Hepatocyte (in vitro differentiated cells): ENCODE measurements around the gene CKS1B. TPM values are rescaled to one million over a fixed set of nuclear protein-coding genes. Genes with fewer than 3 reads are reported as not detected.

Experiments
- DNase-seq: peaks from one replicate; pipeline ENCODE4 v3.0.0-alpha.2; 2016; ENCODE audit warnings: low spot score
- H2AFZ ChIP-seq: fragments of 200-600 bp; sonication (generic); 2 replicates; pipeline ENCODE4 v1.6.0; 2016; ENCODE audit warnings: antibody characterized with exemption, mild to moderate bottlenecking
- H3K27ac ChIP-seq: fragments of 200-600 bp; sonication (generic); 2 replicates; pipeline ENCODE4 v1.5.1; 2016; ENCODE audit warnings: mild to moderate bottlenecking
- H3K27me3 ChIP-seq: fragments of 200-600 bp; sonication (generic); 2 replicates; pipeline ENCODE4 v1.6.1; 2016
- H3K36me3 ChIP-seq: fragments of 200-600 bp; sonication (generic); replicated peaks from 2 replicates; pipeline ENCODE4 v1.5.1; 2016; ENCODE audit warnings: low read depth; ENCODE audit not compliant: insufficient read depth
- H3K4me1 ChIP-seq: fragments of 200-600 bp; sonication (generic); 2 replicates; pipeline ENCODE4 v1.5.1; 2016; ENCODE audit warnings: mild to moderate bottlenecking, moderate library complexity; ENCODE audit not compliant: insufficient read depth
- H3K4me2 ChIP-seq: fragments of 200-600 bp; sonication (generic); 2 replicates; pipeline ENCODE4 v1.6.0; 2016
- H3K4me3 ChIP-seq: fragments of 200-600 bp; sonication (generic); 2 replicates; pipeline ENCODE4 v1.5.1; 2016; ENCODE audit warnings: mild to moderate bottlenecking
- H3K79me2 ChIP-seq: fragments of 200-600 bp; sonication (generic); 2 replicates; pipeline ENCODE4 v1.6.0; 2017; ENCODE audit warnings: mild to moderate bottlenecking
- H3K9me2 ChIP-seq: fragments of 200-600 bp; sonication (generic); replicated peaks from 2 replicates; pipeline ENCODE4 v1.6.0; 2017; ENCODE audit warnings: mild to moderate bottlenecking; ENCODE audit not compliant: insufficient read depth
- H3K9me3 ChIP-seq: fragments of 200-600 bp; sonication (generic); 2 replicates; pipeline ENCODE4 v1.5.1; 2016; ENCODE audit warnings: low read depth, mild to moderate bottlenecking
- H4K20me1 ChIP-seq: fragments of 200-600 bp; sonication (generic); 2 replicates; pipeline ENCODE4 v1.6.0; 2016; ENCODE audit warnings: mild to moderate bottlenecking; ENCODE audit not compliant: insufficient read depth, poor library complexity, severe bottlenecking
- EZH2 ChIP-seq: fragments of 200-600 bp; sonication (generic); IDR thresholded peaks from 2 replicates; pipeline ENCODE4 v1.6.1; 2016; ENCODE audit warnings: antibody characterized with exemption, mild to moderate bottlenecking, borderline replicate concordance
- EZH2phosphoT487 ChIP-seq: fragments of 200-600 bp; sonication (generic); IDR thresholded peaks from one replicate; pipeline ENCODE4 v1.6.1; 2018; ENCODE audit warnings: antibody characterized with exemption, mild to moderate bottlenecking, low read depth, moderate library complexity; ENCODE audit not compliant: unreplicated experiment, severe bottlenecking
- WGBS: methylation state at CpG from one replicate; pipeline ENCODE4 v1.1.6; 2016; ENCODE audit warnings: low lambda C conversion rate; ENCODE audit errors: missing lambda C conversion rate; 5-methylcytosine and 5-hydroxymethylcytosine counted together
- polyA plus RNA-seq: library from polyadenylated mRNA; unstranded; fragments of >200 nt; fragmentation: Nextera tagmentation; extraction: Ambion mirVana; gene quantifications from 2 replicates; pipeline ENCODE4 v1.2.1, GENCODE V29; 2016
- total RNA-seq: library from RNA; depleted of rRNA; stranded (reverse); fragments of >200 nt; gene quantifications from 2 replicates; pipeline ENCODE4 v1.2.3, GENCODE V29; 2014
- TF ChIP-seq, protein P1 (sequence below): fragments of 200-600 bp; sonication (generic); IDR thresholded peaks from 2 replicates; pipeline ENCODE4 v1.5.1; 2016; ENCODE audit warnings: antibody characterized with exemption, mild to moderate bottlenecking; ENCODE audit not compliant: poor library complexity

CKS1B gene
- total and polyA plus RNA-seq, 2 experiments from 2014 or later: 40.4 to 91.3 TPM

DNA sequence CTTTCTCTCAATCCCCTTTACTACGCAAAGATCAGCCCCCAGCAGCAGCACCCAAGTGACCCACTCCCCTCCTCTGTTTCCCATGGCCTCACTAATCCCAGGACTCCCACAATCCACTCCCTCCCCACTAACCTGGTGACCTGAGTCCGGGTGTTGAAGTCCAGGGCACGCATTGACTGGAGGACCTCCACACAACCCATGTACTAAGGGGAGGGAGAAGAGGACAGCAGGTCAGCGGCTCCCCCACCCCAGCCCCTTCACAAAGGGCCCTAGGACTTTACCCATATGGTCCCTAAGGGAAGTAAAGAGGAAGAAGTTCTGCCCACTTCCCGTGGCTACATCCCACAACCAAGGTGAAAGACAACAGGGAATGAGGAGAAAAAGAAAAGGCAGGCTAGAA, 5.2 kb upstream of the CKS1B start:
- H3K9me3 ChIP-seq: no peaks in the 10 kb centered on the region
- no peaks in the 10 kb centered on the region for H3K36me3 ChIP-seq
- TF ChIP-seq EZH2phosphoT487 (no peak), EZH2 (no peak)
- TF ChIP-seq, protein P1, sequence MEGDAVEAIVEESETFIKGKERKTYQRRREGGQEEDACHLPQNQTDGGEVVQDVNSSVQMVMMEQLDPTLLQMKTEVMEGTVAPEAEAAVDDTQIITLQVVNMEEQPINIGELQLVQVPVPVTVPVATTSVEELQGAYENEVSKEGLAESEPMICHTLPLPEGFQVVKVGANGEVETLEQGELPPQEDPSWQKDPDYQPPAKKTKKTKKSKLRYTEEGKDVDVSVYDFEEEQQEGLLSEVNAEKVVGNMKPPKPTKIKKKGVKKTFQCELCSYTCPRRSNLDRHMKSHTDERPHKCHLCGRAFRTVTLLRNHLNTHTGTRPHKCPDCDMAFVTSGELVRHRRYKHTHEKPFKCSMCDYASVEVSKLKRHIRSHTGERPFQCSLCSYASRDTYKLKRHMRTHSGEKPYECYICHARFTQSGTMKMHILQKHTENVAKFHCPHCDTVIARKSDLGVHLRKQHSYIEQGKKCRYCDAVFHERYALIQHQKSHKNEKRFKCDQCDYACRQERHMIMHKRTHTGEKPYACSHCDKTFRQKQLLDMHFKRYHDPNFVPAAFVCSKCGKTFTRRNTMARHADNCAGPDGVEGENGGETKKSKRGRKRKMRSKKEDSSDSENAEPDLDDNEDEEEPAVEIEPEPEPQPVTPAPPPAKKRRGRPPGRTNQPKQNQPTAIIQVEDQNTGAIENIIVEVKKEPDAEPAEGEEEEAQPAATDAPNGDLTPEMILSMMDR: no peak
- DNase-seq: no peak
- 48% methylated on average over 5 of the region's 5 CpGs for WGBS
- peak overlapping the region; percentile 7 for H3K4me3 ChIP-seq
- H3K4me1 ChIP-seq: peaks cover 21% of the 10 kb centered on the region
- no peaks in the 10 kb centered on the region for H3K9me2 ChIP-seq
- H3K79me2 ChIP-seq: peaks cover 66% of the 10 kb centered on the region
- H3K27ac ChIP-seq: peak overlapping the region; percentile 14
- H3K4me2 ChIP-seq: peak overlapping the region; percentile 75
- H3K27me3 ChIP-seq: no peaks in the 10 kb centered on the region
- no peak overlapping the region for H2AFZ ChIP-seq
- no peaks in the 10 kb centered on the region for H4K20me1 ChIP-seq

DNA sequence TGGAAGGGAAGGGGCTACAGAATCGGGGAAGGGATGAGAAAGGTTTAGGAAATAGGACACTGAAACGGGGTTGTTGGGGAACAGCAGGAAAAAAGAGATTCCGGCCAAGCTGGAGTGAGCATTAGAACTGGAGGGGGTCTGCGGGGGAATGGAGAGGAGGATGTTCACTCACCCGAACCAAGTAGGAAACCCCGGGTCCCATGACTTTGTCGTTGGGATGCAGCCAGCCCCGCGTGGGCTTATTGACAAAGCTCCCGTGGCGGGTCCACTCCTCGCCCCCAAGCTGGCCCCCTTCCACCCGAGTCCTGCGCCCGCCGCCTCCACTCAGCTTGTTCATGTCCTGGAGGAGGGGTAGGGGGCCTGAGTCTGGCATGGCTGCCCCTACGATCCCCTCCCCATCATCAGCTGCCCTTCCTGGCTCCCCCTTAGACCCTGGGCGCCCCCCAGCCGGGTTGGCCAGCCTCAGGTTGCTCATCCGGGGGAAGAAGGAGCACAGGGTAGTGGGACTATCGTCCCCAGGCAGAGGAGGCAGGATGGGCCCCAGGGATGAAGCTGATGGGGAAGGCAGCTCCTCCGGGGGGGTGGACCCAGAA, 4.5 kb upstream of the CKS1B start:
- H3K9me3 ChIP-seq: no peaks in the 10 kb centered on the region
- H3K27ac ChIP-seq: peak overlapping the region; percentile 96
- H3K4me3 ChIP-seq: peak overlapping the region; percentile 7
- H3K79me2 ChIP-seq: peaks cover 61% of the 10 kb centered on the region
- 39% methylated on average over 8 of the region's 22 CpGs for WGBS
- H4K20me1 ChIP-seq: no peaks in the 10 kb centered on the region
- H2AFZ ChIP-seq: no peak overlapping the region
- TF ChIP-seq EZH2 (no peak), EZH2phosphoT487 (no peak)
- TF ChIP-seq, protein P1: no peak
- H3K36me3 ChIP-seq: no peaks in the 10 kb centered on the region
- DNase-seq: no peak
- H3K4me1 ChIP-seq: peaks cover 21% of the 10 kb centered on the region
- no peaks in the 10 kb centered on the region for H3K27me3 ChIP-seq
- H3K4me2 ChIP-seq: peak overlapping the region; percentile 75
- H3K9me2 ChIP-seq: no peaks in the 10 kb centered on the region

DNA sequence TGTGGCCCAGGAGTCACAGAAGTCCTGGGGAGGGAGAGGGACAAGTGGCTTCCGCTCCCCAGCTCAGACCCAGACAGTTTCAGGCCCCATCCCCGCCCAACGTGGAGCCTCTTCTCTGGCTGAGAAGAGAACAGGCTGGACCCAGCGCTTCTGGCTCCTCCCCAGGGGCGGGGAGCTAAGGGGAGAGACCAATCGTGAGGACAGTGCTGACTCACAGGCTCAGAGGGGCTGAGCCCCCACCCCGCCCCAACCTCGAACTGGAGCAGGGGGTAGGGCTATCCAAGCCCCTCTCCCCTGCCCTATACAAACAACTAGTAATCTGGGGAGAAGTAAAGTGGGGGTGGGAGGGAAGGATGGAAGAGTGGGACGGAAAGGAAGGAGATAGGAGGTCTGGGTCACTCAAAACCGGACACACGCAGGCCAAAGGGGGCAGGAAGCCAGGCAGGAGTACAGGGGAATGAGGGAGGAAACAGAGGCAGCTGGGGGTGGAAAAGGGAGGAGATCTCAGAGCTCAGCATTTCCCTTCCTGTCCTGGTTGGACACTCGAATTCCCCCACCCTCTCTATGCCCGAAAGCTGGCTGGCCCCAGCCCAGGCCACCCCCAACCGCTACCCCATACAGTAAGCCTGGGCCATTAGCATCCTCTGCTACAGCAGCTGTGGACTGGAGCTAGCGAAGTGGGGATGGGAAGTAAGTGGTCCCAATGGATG, 3.7 kb upstream of the CKS1B start, which contains the start of gene SHC1:
TSS of gene SHC1 (minus strand) at position 117 of the 710 bp plus-strand sequence. CDS start 221 bp downstream, outside the sequence.
- Histone ChIP-seq H3K4me2 (peak within 1 kb of the TSS; percentile 75), H3K27me3 (no peaks in the 10 kb centered on the region), H3K27ac (peak within 1 kb of the TSS; percentile 96), H3K36me3 (no peaks in the 10 kb centered on the region), H3K79me2 (peaks cover 58% of the 10 kb centered on the region), H3K9me3 (no peaks in the 10 kb centered on the region), H2AFZ (no peak within 1 kb of the TSS), H4K20me1 (no peaks in the 10 kb centered on the region), H3K9me2 (no peaks in the 10 kb centered on the region), H3K4me3 (peak within 1 kb of the TSS; percentile 7), H3K4me1 (peaks cover 21% of the 10 kb centered on the region)
- TF ChIP-seq EZH2phosphoT487 (no peak), EZH2 (no peak)
- TF ChIP-seq, protein P1: no peak
- WGBS: 21% methylated on average over 9 of the region's 15 CpGs
- peak; percentile 95 for DNase-seq
